Effector memory CD4-positive, alpha-beta T cell (primary cell): ENCODE results near the gene GALNT3.

ENCODE experiments used
- DNase-seq, 3 donors: peaks; one replicate each; pipeline ENCODE4 v3.0.0-alpha.2; 2020
- H3K27ac ChIP-seq: 2 replicates; pipeline ENCODE4 v1.7.0; 2013; ENCODE audit warnings: mild to moderate bottlenecking, low read length, moderate library complexity; ENCODE audit not compliant: insufficient read depth, poor library complexity, severe bottlenecking
- H3K27me3 ChIP-seq: replicated peaks from 2 replicates; pipeline ENCODE4 v1.7.0; 2013; ENCODE audit warnings: mild to moderate bottlenecking, low read length; ENCODE audit not compliant: insufficient read depth, control insufficient read depth, poor library complexity, severe bottlenecking
- H3K36me3 ChIP-seq: 2 replicates; pipeline ENCODE4 v1.7.0; 2013; ENCODE audit warnings: mild to moderate bottlenecking, low read length, moderate library complexity; ENCODE audit not compliant: control insufficient read depth, insufficient read depth
- H3K4me1 ChIP-seq: 2 replicates; pipeline ENCODE4 v1.7.0; 2013; ENCODE audit warnings: low read length, mild to moderate bottlenecking; ENCODE audit not compliant: control insufficient read depth, insufficient read depth, poor library complexity, severe bottlenecking
- H3K4me3 ChIP-seq: 2 replicates; pipeline ENCODE4 v1.7.0; 2013; ENCODE audit warnings: low read length, low read depth, mild to moderate bottlenecking; ENCODE audit not compliant: insufficient read depth, poor library complexity, severe bottlenecking
- H3K9me3 ChIP-seq: 2 replicates; pipeline ENCODE4 v1.7.0; 2013; ENCODE audit warnings: mild to moderate bottlenecking, low read length, moderate library complexity; ENCODE audit not compliant: control insufficient read depth

GALNT3 gene

DNA sequence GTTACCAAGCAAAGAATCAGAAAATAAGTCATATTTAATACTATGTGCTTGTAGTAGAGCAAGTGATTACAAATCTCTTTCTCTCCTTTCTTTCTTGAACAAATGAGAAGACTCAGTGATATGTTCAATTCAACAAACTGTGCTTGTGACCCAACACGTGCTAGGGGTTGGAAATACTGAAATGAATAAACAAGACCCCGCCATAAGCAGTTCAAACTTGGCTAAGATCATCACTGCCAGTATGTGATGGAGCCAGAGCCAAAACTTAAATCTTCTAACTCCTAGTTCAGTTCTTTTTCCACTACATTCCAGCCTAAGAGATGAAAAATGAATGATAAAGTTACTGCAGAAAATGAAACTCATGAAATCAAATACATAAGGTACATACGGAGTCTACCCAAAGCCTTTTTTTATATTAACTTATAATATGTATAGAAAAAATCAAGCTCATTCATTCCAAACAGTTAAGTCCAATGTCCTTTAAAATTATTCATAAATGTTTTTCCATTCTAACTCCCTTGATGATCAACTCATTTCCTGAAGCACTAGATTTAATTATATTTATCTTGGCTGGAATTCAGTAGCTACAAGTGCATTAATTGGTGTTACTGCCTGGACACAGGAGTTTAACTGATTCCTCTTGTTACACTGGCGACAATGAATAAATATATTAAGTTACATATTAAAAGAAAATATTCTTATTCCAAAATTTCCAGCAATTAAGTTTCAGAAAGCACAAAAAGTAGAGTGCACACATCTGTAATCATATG is 36.0 kb downstream of the GALNT3 start:
- H3K27ac ChIP-seq = no peak overlapping the region
- H3K4me3 ChIP-seq = no peak overlapping the region
- H3K27me3 ChIP-seq = no peaks in the 10 kb centered on the region
- H3K4me1 ChIP-seq = no peaks in the 10 kb centered on the region
- H3K9me3 ChIP-seq = no peaks in the 10 kb centered on the region
- H3K36me3 ChIP-seq = no peaks in the 10 kb centered on the region
- no peak for DNase-seq

DNA sequence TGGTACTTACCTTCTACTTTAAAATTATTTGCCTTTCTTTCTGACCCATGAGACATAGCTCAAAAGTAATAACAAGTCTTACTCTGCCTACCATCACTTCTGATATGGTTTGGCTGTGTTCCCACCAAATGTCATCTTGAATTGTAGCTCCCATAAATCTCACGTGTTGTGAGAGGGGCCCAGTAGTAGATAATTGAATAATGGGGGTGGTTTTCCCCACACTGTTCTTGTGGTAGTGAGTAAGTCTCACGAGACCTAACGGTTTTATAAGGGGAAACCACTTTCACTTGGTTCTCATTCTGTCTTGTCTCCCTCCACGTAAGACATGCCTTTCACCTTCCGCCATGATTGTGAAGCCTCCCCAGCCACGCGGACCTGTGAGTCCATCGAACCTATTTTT is 47.5 kb downstream of the GALNT3 start:
- Histone ChIP-seq H3K9me3 (no peaks in the 10 kb centered on the region), H3K36me3 (no peaks in the 10 kb centered on the region), H3K4me1 (no peaks in the 10 kb centered on the region), H3K4me3 (no peak overlapping the region), H3K27me3 (no peaks in the 10 kb centered on the region), H3K27ac (no peak overlapping the region)
- DNase-seq = no peak

DNA sequence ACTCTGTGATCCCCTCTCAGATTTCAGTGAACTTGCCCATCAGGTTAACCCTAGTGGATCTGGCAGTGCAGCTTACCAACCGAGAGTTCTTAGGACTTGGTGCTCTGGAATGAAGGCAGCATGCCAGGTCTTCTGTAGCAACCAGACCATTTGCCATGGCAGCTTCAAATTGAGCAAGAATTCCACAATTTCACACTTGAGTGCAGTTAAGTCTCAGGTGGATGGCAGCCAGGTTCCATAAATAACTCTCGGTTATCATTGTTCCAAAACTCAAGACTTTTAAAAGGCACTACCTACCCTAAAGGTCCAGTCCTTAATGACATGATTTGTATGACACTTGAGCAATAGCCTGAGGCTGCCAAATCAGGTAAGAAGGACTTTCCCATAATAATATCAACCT is 48.1 kb downstream of the GALNT3 start:
- Histone ChIP-seq H3K4me1 (no peaks in the 10 kb centered on the region), H3K9me3 (no peaks in the 10 kb centered on the region), H3K36me3 (no peaks in the 10 kb centered on the region), H3K27me3 (no peaks in the 10 kb centered on the region), H3K4me3 (no peak overlapping the region), H3K27ac (no peak overlapping the region)
- no peak for DNase-seq

DNA sequence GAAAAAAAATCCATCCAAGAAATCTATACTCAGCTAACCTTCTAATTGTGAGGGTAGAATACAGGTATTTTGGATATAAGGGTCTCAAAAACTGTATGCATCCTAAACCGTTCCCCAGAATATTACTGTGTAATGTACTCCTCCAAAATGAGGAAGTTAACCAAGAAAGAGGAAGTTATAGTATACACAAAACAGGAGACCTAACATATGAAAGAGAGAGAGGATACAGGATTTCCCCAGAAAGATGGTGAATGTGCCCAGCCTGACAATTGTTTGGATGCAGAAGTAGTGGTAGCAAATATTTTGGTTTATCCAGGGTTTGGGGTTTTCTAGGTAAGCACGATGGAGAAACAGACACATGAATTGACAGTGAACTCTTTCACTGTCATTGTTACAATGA is 50.6 kb downstream of the GALNT3 start:
- no peak overlapping the region for H3K27ac ChIP-seq
- H3K9me3 ChIP-seq = no peaks in the 10 kb centered on the region
- H3K4me1 ChIP-seq = no peaks in the 10 kb centered on the region
- H3K4me3 ChIP-seq = no peak overlapping the region
- no peak for DNase-seq
- no peaks in the 10 kb centered on the region for H3K27me3 ChIP-seq
- no peaks in the 10 kb centered on the region for H3K36me3 ChIP-seq

DNA sequence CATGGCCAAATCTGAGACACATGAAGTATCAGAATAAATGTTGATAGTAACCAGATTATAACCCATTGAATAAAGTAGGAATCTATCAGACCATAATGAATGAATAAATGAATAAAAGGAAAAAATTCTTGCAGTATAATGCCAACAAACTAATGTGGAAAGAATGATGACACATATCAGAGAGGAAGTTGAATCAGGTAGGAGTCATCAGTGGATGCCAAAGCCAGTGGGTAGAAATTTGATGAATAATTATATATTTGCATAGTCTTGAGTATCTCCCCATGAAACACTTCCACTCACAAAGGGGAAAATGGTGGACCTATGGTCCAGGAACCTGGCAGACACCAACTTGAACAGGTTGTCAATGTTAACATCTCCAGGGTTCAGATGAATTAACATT is 68.6 kb downstream of the GALNT3 start:
- no peak for DNase-seq
- Histone ChIP-seq H3K27ac (no peak overlapping the region), H3K27me3 (no peaks in the 10 kb centered on the region), H3K36me3 (no peaks in the 10 kb centered on the region), H3K4me1 (no peaks in the 10 kb centered on the region), H3K9me3 (no peaks in the 10 kb centered on the region), H3K4me3 (no peak overlapping the region)

DNA sequence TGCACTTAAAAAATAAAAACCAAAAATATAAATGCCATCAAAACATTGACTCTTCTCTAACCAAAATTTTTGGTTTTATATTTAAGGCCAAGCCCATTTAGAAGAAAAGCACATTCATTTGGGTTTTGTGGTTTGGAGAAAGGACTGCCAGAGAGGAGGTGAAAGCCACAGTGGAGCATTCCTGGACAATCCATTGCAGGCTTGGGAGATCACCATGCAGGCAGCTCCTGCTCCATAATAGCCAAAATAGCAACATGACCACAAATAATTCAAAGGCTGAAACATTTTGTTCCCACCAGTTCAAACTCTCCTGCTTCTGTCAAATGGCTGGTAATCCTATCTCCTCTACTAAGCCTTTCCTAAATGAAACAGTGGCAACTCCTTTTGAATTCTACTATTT is 73.5 kb downstream of the GALNT3 start:
- H3K9me3 ChIP-seq = no peaks in the 10 kb centered on the region

DNA sequence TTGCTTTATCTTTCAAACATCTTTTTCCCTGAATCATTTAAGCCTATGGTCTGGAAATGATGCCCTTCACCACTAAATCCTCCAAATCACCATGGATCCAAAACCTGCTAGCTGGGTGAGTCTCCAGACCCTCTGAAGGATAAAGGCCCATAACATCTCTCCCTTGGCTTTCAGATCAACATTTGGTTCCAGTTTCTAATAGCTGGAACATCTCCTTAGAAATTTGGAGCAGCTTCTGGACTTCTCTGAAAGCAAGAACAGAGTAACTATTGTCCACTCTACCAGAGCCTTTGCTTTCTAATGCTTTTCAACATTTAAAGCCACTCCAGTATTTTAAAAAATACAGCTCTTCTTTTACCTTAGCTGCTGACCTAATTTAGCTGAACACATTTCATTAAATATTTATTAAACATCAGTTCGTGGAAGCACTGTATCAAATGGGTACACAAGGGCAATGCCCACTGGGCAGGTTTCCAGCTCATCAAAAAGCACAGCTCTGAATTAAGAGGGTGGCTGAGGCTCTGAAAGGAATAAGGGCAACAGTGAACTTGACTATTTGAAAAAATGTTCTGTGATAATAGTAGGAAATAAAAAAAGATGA is 75.3 kb downstream of the GALNT3 start:
- H3K36me3 ChIP-seq = no peaks in the 10 kb centered on the region
- H3K27ac ChIP-seq = no peak overlapping the region
- no peak overlapping the region for H3K4me3 ChIP-seq
- no peaks in the 10 kb centered on the region for H3K9me3 ChIP-seq
- no peaks in the 10 kb centered on the region for H3K27me3 ChIP-seq
- no peak for DNase-seq
- no peaks in the 10 kb centered on the region for H3K4me1 ChIP-seq

More for the DNA sequence above, 73.5 kb downstream of the GALNT3 start:
- Histone ChIP-seq H3K4me1 (no peaks in the 10 kb centered on the region), H3K27ac (no peak overlapping the region), H3K4me3 (no peak overlapping the region), H3K27me3 (no peaks in the 10 kb centered on the region), H3K36me3 (no peaks in the 10 kb centered on the region)
- no peak for DNase-seq

DNA sequence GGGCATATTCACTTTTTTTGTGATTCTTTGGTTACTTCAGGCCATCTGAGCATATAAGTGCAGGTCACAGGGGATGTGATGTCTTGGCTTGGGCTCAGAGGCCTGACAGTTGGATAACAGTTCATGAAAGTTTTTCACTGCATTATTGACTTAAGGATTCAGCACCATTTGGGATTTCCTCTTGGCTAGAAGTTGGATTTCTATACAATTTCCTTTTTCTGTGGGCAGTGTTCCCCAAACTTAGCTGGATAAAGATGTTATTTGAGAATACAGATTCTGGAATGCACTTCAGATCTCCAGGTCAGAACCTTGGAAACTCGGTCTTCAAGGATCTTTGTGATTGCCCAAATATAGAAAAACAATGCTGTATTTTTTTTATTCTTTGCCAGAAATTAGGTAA is 78.0 kb downstream of the GALNT3 start:
- no peaks in the 10 kb centered on the region for H3K4me1 ChIP-seq
- DNase-seq = no peak
- H3K4me3 ChIP-seq = no peak overlapping the region
- H3K27ac ChIP-seq = no peak overlapping the region
- H3K36me3 ChIP-seq = no peaks in the 10 kb centered on the region
- no peaks in the 10 kb centered on the region for H3K27me3 ChIP-seq
- H3K9me3 ChIP-seq = no peaks in the 10 kb centered on the region

DNA sequence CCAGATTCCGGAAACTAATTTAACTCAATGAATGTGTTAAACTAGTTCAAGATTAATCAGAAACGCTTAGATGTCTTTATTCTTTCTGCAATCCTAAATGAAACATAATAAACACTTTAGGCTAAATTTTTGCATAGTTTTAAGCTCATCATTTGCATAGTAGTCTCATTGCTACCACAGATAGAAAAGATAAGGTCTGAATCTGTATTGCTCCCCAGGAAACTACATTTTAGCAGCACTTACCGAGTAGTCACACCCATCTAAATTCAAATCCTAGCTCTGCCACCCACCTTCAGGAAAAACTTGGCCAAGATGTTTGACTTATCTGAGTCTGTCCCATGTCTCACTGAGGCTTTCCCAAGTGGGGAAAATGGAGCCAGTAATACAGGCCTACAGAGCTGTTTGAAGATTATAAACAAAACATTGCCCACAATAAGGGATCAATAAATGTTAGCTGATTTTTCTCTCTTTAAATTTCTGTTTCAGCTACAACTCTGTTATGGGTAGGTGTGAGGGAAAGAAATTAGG is 87.0 kb downstream of the GALNT3 start:
- no peak overlapping the region for H3K27ac ChIP-seq
- H3K36me3 ChIP-seq = no peaks in the 10 kb centered on the region
- DNase-seq = no peak
- H3K4me3 ChIP-seq = no peak overlapping the region
- H3K4me1 ChIP-seq = no peaks in the 10 kb centered on the region
- no peaks in the 10 kb centered on the region for H3K27me3 ChIP-seq
- no peaks in the 10 kb centered on the region for H3K9me3 ChIP-seq

DNA sequence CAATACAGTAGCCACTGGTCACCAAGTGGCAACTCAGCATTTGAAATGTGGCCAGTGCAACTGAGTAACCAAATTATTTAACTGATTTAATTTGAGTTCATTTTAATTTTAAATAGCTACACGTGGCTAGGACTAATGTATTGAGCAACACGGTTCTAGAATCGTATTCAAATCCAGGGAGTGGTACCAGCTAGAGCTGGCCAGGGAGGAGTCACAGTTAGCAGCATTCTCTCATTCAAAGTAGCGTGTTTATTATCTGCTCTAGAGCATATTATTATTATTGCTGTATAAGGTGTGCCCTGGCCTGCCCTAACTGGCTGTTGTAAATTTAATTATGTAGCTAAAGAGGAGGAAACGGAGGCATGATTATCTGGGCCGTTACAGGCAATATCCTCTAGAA is 92.9 kb downstream of the GALNT3 start:
- no peaks in the 10 kb centered on the region for H3K27me3 ChIP-seq
- DNase-seq = no peak

More for the DNA sequence above, 92.9 kb downstream of the GALNT3 start:
- H3K4me3 ChIP-seq = no peak overlapping the region
- no peak overlapping the region for H3K27ac ChIP-seq
- H3K36me3 ChIP-seq = no peaks in the 10 kb centered on the region
- no peaks in the 10 kb centered on the region for H3K4me1 ChIP-seq
- no peaks in the 10 kb centered on the region for H3K9me3 ChIP-seq
